Activated CD8-positive, alpha-beta memory T cell treated with anti-CD3 and anti-CD28 coated beads, Interleukin-2, amount 50 U/mL, for 4 hours (primary cell): ENCODE results near the gene ADRB2.
A peak's percentile ranks its signal among the peaks of the same experiment; 100 is the strongest.
"Not testable (repeated sequence)": the region's sequence is repeated elsewhere in the genome, so short reads cannot be mapped to it uniquely, and the experiment has no call there.

Experiments
- DNase-seq: peaks from one replicate; pipeline ENCODE4 v3.0.0-alpha.2; 2020

The ADRB2 gene

GRCh38 chr5:148826053-148826738 is at the start of gene ADRB2:
Gene ADRB2, plus strand, starts transcription at chr5:148826611. Its CDS starts 221 bp downstream, at chr5:148826832.
- peak; percentile 87 for DNase-seq

GRCh38 chr5:148776780-148777179 is 49.6 kb upstream of the ADRB2 start:
- peak; percentile 19 for DNase-seq

GRCh38 chr5:148778882-148779281 is 47.5 kb upstream of the ADRB2 start:
- DNase-seq, result no peak

GRCh38 chr5:148780711-148781110 is 45.7 kb upstream of the ADRB2 start:
- no peak for DNase-seq

- DNase-seq, result no peak
Observed at GRCh38 chr5:148781766-148782165, 44.6 kb upstream of the ADRB2 start.

GRCh38 chr5:148785223-148785622 is 41.2 kb upstream of the ADRB2 start:
- no peak for DNase-seq

- DNase-seq, result no peak
Observed at GRCh38 chr5:148786456-148786855, 40.0 kb upstream of the ADRB2 start.

- no peak for DNase-seq
Observed at GRCh38 chr5:148788636-148789035, 37.8 kb upstream of the ADRB2 start.

- DNase-seq, result no peak
Observed at GRCh38 chr5:148790545-148791333, 35.7 kb upstream of the ADRB2 start.

- DNase-seq, result no peak
Observed at GRCh38 chr5:148791334-148791667, 35.1 kb upstream of the ADRB2 start.

GRCh38 chr5:148791696-148792095 is 34.7 kb upstream of the ADRB2 start:
- no peak for DNase-seq

GRCh38 chr5:148792744-148793143 is 33.7 kb upstream of the ADRB2 start:
- DNase-seq, result no peak

- no peak for DNase-seq
Observed at GRCh38 chr5:148793261-148793660, 33.1 kb upstream of the ADRB2 start.

GRCh38 chr5:148794275-148794674 is 32.1 kb upstream of the ADRB2 start:
- no peak for DNase-seq

GRCh38 chr5:148794729-148795561 is 31.5 kb upstream of the ADRB2 start:
- no peak for DNase-seq

GRCh38 chr5:148796936-148797335 is 29.5 kb upstream of the ADRB2 start:
- DNase-seq, result no peak

- no peak for DNase-seq
Observed at GRCh38 chr5:148798786-148799185, 27.6 kb upstream of the ADRB2 start.

- no peak for DNase-seq
Observed at GRCh38 chr5:148799737-148800527, 26.5 kb upstream of the ADRB2 start.

GRCh38 chr5:148801682-148802276 is 24.6 kb upstream of the ADRB2 start:
- DNase-seq, result no peak

- DNase-seq, result not testable (repeated sequence)
Observed at GRCh38 chr5:148803451-148803850, 23.0 kb upstream of the ADRB2 start.

GRCh38 chr5:148804393-148804792 is 22.0 kb upstream of the ADRB2 start:
- DNase-seq, result no peak
